B cell (primary cell): ENCODE data around the gene ARID4B. TPM values are rescaled to one million over a fixed set of nuclear protein-coding genes. Genes with fewer than 3 reads are reported as not detected.

ENCODE experiments used
- ATAC-seq: fragments of 200-7000 bp; cut with Tn5 transposase; one replicate; pipeline ENCODE4 v1.10.0; 2021; ENCODE audit warnings: low read depth, mild to moderate bottlenecking, moderate number of reproducible peaks, moderate library complexity
- CTCF ChIA-PET: fragments of 350-600 bp; sonication (Branson Sonifier 250); formaldehyde crosslinking; loops from one replicate; lab custom pipeline; 2021; ENCODE audit warnings: antibody characterized with exemption, inconsistent platforms; lab: Charles Lee
- POLR2A ChIA-PET: fragments of 350-600 bp; sonication (Branson Sonifier 250); formaldehyde crosslinking; loops from one replicate; lab custom pipeline; 2021; ENCODE audit warnings: antibody characterized with exemption; lab: Charles Lee
- DNase-seq: peaks from one replicate; pipeline ENCODE4 v3.0.0; 2013
- H2AFZ ChIP-seq: 2 replicates; pipeline ENCODE4 v1.6.1; 2012; ENCODE audit warnings: mild to moderate bottlenecking, low read depth, low read length; ENCODE audit not compliant: insufficient read depth, poor library complexity, severe bottlenecking
- H3K27ac ChIP-seq, 2 donors: 1 replicate in 1 of 2; 2 replicates in 1 of 2; pipeline ENCODE4 v1.5.1; 2012 to 2013; ENCODE audit warnings: low read length in 2 of 2, mild to moderate bottlenecking in 2 of 2, moderate library complexity in 1 of 2
- H3K27me3 ChIP-seq, 4 experiments: fragments of 200-600 bp in 1 of 4; sonication (generic) in 1 of 4; replicated peaks in 1 of 4; 1 replicate in 2 of 4; 2 replicates in 2 of 4; pipeline versions ENCODE4 v1.6.1 to v1.7.0; 2013 to 2016; ENCODE audit warnings: low read length in 3 of 4, mild to moderate bottlenecking in 2 of 4, mixed read lengths in 1 of 4, moderate library complexity in 1 of 4; ENCODE audit not compliant: insufficient read depth in 4 of 4, control insufficient read depth in 3 of 4; ENCODE audit errors: control extremely low read depth in 1 of 4
- H3K36me3 ChIP-seq, 2 experiments: replicated peaks in 1 of 2; 1 replicate in 1 of 2; 2 replicates in 1 of 2; pipeline versions ENCODE4 v1.6.1 to v1.7.1; 2013; ENCODE audit warnings: low read length in 1 of 2; ENCODE audit not compliant: insufficient read depth in 2 of 2, control insufficient read depth in 1 of 2; ENCODE audit errors: control extremely low read depth in 1 of 2, extremely low read depth in 1 of 2
- H3K4me1 ChIP-seq, 2 donors: fragments of 200-600 bp in 1 of 2; sonication (generic) in 1 of 2; 1 replicate in 1 of 2; 2 replicates in 1 of 2; pipeline versions ENCODE4 v1.5.1 to v1.6.1; 2013 to 2017; ENCODE audit warnings: low read length in 2 of 2; ENCODE audit not compliant: control insufficient read depth in 2 of 2, insufficient read depth in 2 of 2
- H3K4me2 ChIP-seq: replicated peaks from 2 replicates; pipeline ENCODE3; 2012; ENCODE audit warnings: mild to moderate bottlenecking, low read depth, low read length; ENCODE audit not compliant: poor library complexity, severe bottlenecking
- H3K4me3 ChIP-seq, 5 experiments: fragments of 200-600 bp in 1 of 5; sonication (generic) in 1 of 5; 1 replicate in 3 of 5; 2 replicates in 2 of 5; pipeline versions ENCODE4 v1.5.1 to v1.7.0; 2011 to 2016; ENCODE audit warnings: low read length in 4 of 5, mild to moderate bottlenecking in 4 of 5, low read depth in 2 of 5, control low read depth in 1 of 5, moderate library complexity in 1 of 5; ENCODE audit not compliant: insufficient read depth in 1 of 5; ENCODE audit errors: control extremely low read depth in 1 of 5, extremely low read depth in 1 of 5
- H3K79me2 ChIP-seq: fragments of 200-600 bp; sonication (generic); one replicate; pipeline ENCODE4 v1.6.0; 2016; ENCODE audit warnings: low read length; ENCODE audit not compliant: control insufficient read depth, insufficient read depth
- H3K9ac ChIP-seq: fragments of 200-600 bp; sonication (generic); 2 replicates; pipeline ENCODE4 v1.6.1; 2017; ENCODE audit warnings: mild to moderate bottlenecking, low read length, moderate library complexity
- H3K9me3 ChIP-seq, 3 donors: one replicate each; pipeline versions ENCODE4 v1.6.1 to v1.7.1; 2013; ENCODE audit warnings: low read length in 2 of 3; ENCODE audit not compliant: control insufficient read depth in 2 of 3, insufficient read depth in 1 of 3; ENCODE audit errors: control extremely low read depth in 1 of 3
- H4K20me1 ChIP-seq: 2 replicates; pipeline ENCODE4 v1.6.0; 2012; ENCODE audit warnings: mild to moderate bottlenecking, low read length; ENCODE audit not compliant: insufficient read depth, control insufficient read depth, poor library complexity, severe bottlenecking
- H3K27ac Mint-ChIP-seq: one replicate; pipeline ENCODE4 v1.8.0; 2021; ENCODE audit warnings: mixed read lengths
- H3K27me3 Mint-ChIP-seq: one replicate; pipeline ENCODE4 v1.8.0; 2021; ENCODE audit warnings: mixed read lengths
- H3K4me1 Mint-ChIP-seq: one replicate; pipeline ENCODE4 v1.8.0; 2021; ENCODE audit warnings: mixed read lengths
- H3K4me3 Mint-ChIP-seq: one replicate; pipeline ENCODE4 v1.8.0; 2021; ENCODE audit warnings: mixed read lengths
- H3K9me3 Mint-ChIP-seq: one replicate; pipeline ENCODE4 v1.8.0; 2022; ENCODE audit warnings: mixed read lengths; ENCODE audit not compliant: insufficient read depth
- EZH2 ChIP-seq: IDR thresholded peaks from 2 replicates; pipeline ENCODE4 v1.6.1; 2012; ENCODE audit warnings: borderline replicate concordance, low read depth, mild to moderate bottlenecking, moderate library complexity, low read length; ENCODE audit not compliant: insufficient read depth, poor library complexity, severe bottlenecking
- WGBS: methylation state at CpG from one replicate; pipeline ENCODE4 v1.1.5; 2013; ENCODE audit warnings: missing lambda C conversion rate; ENCODE audit not compliant: insufficient coverage; 5-methylcytosine and 5-hydroxymethylcytosine counted together
- intact Hi-C: fragments of 100-400 bp; cut with micrococcal nuclease; formaldehyde crosslinking; loops from one replicate; pipeline ENCODE4 v1.10.0; 2022
- polyA plus RNA-seq: library from polyadenylated mRNA; depleted of rRNA; stranded (reverse); fragments of >200 nt; gene quantifications from 2 replicates; pipeline ENCODE4 v1.2.3, GENCODE V29; 2012
- total RNA-seq, 2 donors: library from RNA; stranded (reverse); fragments of 120-200 nt in 1 of 2; gene quantifications; 1 replicate in 1 of 2; 2 replicates in 1 of 2; pipeline versions ENCODE4 v1.2.3 to v1.2.4, GENCODE V29; 2013 to 2022
- TF ChIP-seq, protein P1 (sequence below): fragments of 200-600 bp; IDR thresholded peaks from one replicate; pipeline ENCODE4 v1.8.0; 2022; ENCODE audit warnings: antibody characterized with exemption, mild to moderate bottlenecking

ARID4B gene
- total and polyA plus RNA-seq, 2 donors (not counting 1 experiment from before 2014, with no cell fraction given) = 13.2 to 110 TPM

DNA sequence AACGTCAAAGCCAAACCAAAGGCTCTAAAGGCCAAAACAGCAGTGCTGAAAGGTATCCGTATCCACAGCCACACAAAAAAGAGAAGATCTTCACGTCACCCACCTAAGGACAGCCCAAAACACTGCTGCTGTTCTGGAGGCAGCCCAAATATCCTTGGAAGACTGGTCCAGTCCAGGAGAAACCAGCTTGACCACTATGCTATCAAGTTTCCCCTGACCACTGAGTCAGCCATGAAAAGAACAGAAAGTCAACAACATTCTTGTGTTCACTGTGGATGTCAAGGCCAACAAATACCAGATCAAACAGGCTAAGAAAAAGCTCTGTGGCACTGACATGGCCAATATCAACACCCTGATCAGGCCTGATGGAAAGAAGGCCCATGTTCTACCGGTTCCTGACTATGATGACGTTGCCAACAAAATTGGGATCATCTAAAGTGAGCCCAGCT, 32.1 kb downstream of the ARID4B start:
- Mint-ChIP-seq H3K27ac (peak overlapping the region; percentile 71), H3K4me1 (peaks cover 56% of the 10 kb centered on the region), H3K4me3 (peak overlapping the region; percentile 44)

DNA sequence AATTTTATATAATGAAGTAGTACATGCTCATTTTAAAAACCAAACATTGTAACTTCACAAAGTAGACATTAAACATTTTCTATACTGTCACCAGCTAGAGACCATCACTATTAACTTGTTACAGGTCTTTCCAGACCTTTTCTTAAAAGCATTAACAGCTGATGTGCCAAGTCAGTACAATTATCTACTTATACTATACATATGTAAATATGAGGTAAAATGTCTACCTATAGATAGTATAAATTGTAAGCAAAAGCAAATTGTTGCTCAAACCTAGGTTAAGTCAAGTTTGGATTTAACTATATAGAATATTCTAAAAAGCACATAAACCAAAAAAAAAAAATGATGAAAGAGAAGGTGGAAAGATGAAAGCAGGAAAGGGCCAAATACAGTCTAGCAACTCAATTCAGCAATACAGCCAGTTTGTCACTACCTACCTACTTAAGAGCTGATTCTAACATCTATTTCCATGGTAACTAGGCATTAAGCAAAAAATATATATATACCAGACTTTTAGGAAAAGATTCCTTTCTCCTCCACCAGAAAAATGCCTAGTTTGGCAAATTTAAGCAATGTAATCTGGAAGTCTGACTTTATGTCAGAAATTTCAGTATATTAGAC, 34.5 kb downstream of the ARID4B start:
- Histone ChIP-seq H3K4me2 (peak overlapping the region; percentile 27), H3K4me1 (peaks cover 19 to 52% of the 10 kb centered on the region in 2 donors), H2AFZ (no peak overlapping the region), H4K20me1 (peaks cover 92% of the 10 kb centered on the region), H3K4me3 (no peak overlapping the region), H3K9me3 (peaks cover 2 to 5% (median 5%) of the 10 kb centered on the region in 3 donors), H3K79me2 (peaks cover 94% of the 10 kb centered on the region), H3K27ac (no peak overlapping the region), H3K27me3 (no peaks in the 10 kb centered on the region), H3K36me3 (peaks cover 0 to 1% of the 10 kb centered on the region in 2 experiments), H3K9ac (no peak overlapping the region)
- DNase-seq = no peak
- Mint-ChIP-seq H3K4me1 (peaks cover 56% of the 10 kb centered on the region), H3K4me3 (no peak overlapping the region), H3K9me3 (no peaks in the 10 kb centered on the region), H3K27me3 (no peaks in the 10 kb centered on the region), H3K27ac (no peak overlapping the region)
- no peak for TF ChIP-seq EZH2
- TF ChIP-seq, protein P1, sequence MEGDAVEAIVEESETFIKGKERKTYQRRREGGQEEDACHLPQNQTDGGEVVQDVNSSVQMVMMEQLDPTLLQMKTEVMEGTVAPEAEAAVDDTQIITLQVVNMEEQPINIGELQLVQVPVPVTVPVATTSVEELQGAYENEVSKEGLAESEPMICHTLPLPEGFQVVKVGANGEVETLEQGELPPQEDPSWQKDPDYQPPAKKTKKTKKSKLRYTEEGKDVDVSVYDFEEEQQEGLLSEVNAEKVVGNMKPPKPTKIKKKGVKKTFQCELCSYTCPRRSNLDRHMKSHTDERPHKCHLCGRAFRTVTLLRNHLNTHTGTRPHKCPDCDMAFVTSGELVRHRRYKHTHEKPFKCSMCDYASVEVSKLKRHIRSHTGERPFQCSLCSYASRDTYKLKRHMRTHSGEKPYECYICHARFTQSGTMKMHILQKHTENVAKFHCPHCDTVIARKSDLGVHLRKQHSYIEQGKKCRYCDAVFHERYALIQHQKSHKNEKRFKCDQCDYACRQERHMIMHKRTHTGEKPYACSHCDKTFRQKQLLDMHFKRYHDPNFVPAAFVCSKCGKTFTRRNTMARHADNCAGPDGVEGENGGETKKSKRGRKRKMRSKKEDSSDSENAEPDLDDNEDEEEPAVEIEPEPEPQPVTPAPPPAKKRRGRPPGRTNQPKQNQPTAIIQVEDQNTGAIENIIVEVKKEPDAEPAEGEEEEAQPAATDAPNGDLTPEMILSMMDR = no peak
- ChIA-PET POLR2A (no interaction called here), CTCF (interaction anchor here (1.3 to 1.4 kb wide), 2 partner anchors 9 to 123 kb away, joined by 3 read pairs; no protein-coding TSS in a partner anchor)
- no peak for ATAC-seq
- intact Hi-C loops = no loop called here

More for the DNA sequence above, 32.1 kb downstream of the ARID4B start:
- intact Hi-C loops = no loop called here
- Histone ChIP-seq H3K4me2 (no peak overlapping the region), H3K4me3 (no peak overlapping the region), H2AFZ (no peak overlapping the region), H3K9me3 (peaks cover 2 to 5% (median 5%) of the 10 kb centered on the region in 3 donors), H4K20me1 (peaks cover 91% of the 10 kb centered on the region), H3K4me1 (peaks cover 21 to 43% of the 10 kb centered on the region in 2 donors), H3K79me2 (peaks cover 93% of the 10 kb centered on the region), H3K27ac (no peak overlapping the region), H3K36me3 (peaks cover 0 to 1% of the 10 kb centered on the region in 2 experiments), H3K9ac (no peak overlapping the region), H3K27me3 (no peaks in the 10 kb centered on the region)
- no peak for ATAC-seq
- POLR2A ChIA-PET = interaction anchor here (0.7 kb wide), 1 partner anchor 32 kb away, joined by 3 read pairs; the partner anchor contains the start of gene ARID4B
- no peak for DNase-seq
- no peak for TF ChIP-seq EZH2
- TF ChIP-seq, protein P1 = no peak
- Mint-ChIP-seq H3K9me3 (no peaks in the 10 kb centered on the region), H3K27me3 (no peaks in the 10 kb centered on the region)
- WGBS = 87% methylated on average over 3 of the region's 5 CpGs
- CTCF ChIA-PET = no interaction called here
